SK-N-SH treated with all-trans-retinoic acid at 6 μM for 48 hours (cell line): ENCODE data around the gene EXD3.
"Not testable (repeated sequence)": the region's sequence is repeated elsewhere in the genome, so short reads cannot be mapped to it uniquely, and the experiment has no call there.

Experiments used
- ATAC-seq: fragments of 200-7000 bp; cut with Tn5 transposase; 3 replicates; pipeline ENCODE4 v1.9.1; 2020; ENCODE audit warnings: mild to moderate bottlenecking, moderate library complexity
- BACH2 ChIP-seq: fragments of 250-450 bp; sonication (Bioruptor Pico); IDR thresholded peaks from 2 replicates; pipeline ENCODE4 v1.9.0; 2021; ENCODE audit warnings: mild to moderate bottlenecking, borderline replicate concordance
- CREB5 ChIP-seq: fragments of 250-450 bp; sonication (Bioruptor Pico); IDR thresholded peaks from 2 replicates; pipeline ENCODE4 v1.5.1; 2020; ENCODE audit warnings: low read depth, mild to moderate bottlenecking, moderate library complexity
- CSDC2 ChIP-seq: fragments of 250-450 bp; sonication (Bioruptor Pico); IDR thresholded peaks from 2 replicates; pipeline ENCODE4 v1.5.0; 2020; ENCODE audit warnings: mild to moderate bottlenecking, moderate library complexity
- GLIS3 ChIP-seq: fragments of 250-450 bp; sonication (Bioruptor Pico); IDR thresholded peaks from 2 replicates; pipeline ENCODE4 v1.5.0; 2020; ENCODE audit warnings: mild to moderate bottlenecking, moderate library complexity
- ISL1 ChIP-seq: fragments of 250-450 bp; sonication (Bioruptor Pico); IDR thresholded peaks from 2 replicates; pipeline ENCODE4 v2.1.2; 2022; ENCODE audit warnings: mild to moderate bottlenecking, moderate library complexity
- OSR1 ChIP-seq: fragments of 250-450 bp; sonication (Bioruptor Pico); IDR thresholded peaks from 2 replicates; pipeline ENCODE4 v1.8.0; 2022; ENCODE audit warnings: moderate library complexity, mild to moderate bottlenecking, inconsistent platforms
- POU6F1 ChIP-seq: fragments of 250-450 bp; sonication (Bioruptor Pico); IDR thresholded peaks from 2 replicates; pipeline ENCODE4 v1.8.0; 2021; ENCODE audit warnings: low read depth, mild to moderate bottlenecking, moderate library complexity, borderline replicate concordance
- PPARA ChIP-seq: fragments of 250-450 bp; sonication (Bioruptor Pico); IDR thresholded peaks from 2 replicates; pipeline ENCODE4 v1.5.0; 2020; ENCODE audit warnings: mild to moderate bottlenecking, borderline replicate concordance
- SNAI2 ChIP-seq: fragments of 250-450 bp; sonication (Bioruptor Pico); IDR thresholded peaks from 2 replicates; pipeline ENCODE4 v1.5.0; 2020; ENCODE audit warnings: mild to moderate bottlenecking, moderate library complexity
- ZC3H10 ChIP-seq: fragments of 250-450 bp; sonication (Bioruptor Pico); IDR thresholded peaks from 2 replicates; pipeline ENCODE4 v1.5.1; 2021; ENCODE audit warnings: mild to moderate bottlenecking, moderate library complexity
- ZFP3 ChIP-seq: fragments of 250-450 bp; sonication (Bioruptor Pico); IDR thresholded peaks from 2 replicates; pipeline ENCODE4 v1.5.0; 2020; ENCODE audit warnings: mild to moderate bottlenecking, moderate library complexity
- ZFP30 ChIP-seq: fragments of 450-650 bp; formaldehyde crosslinking; IDR thresholded peaks from 2 replicates; pipeline ENCODE4 v1.5.0; 2022; ENCODE audit warnings: mild to moderate bottlenecking, moderate library complexity
- ZNF565 ChIP-seq: fragments of 450-650 bp; formaldehyde crosslinking; conservative IDR thresholded peaks from 2 replicates; pipeline ENCODE4 v1.5.0; 2020; ENCODE audit warnings: low read depth, mild to moderate bottlenecking, moderate library complexity
- ZNF70 ChIP-seq: fragments of 450-650 bp; formaldehyde crosslinking; IDR thresholded peaks from 2 replicates; pipeline ENCODE4 v1.5.0; 2020; ENCODE audit warnings: mild to moderate bottlenecking, moderate library complexity
- ZNF8 ChIP-seq: fragments of 450-650 bp; formaldehyde crosslinking; IDR thresholded peaks from 2 replicates; pipeline ENCODE4 v1.5.0; 2020; ENCODE audit warnings: mild to moderate bottlenecking, moderate library complexity
- TF ChIP-seq, protein P1 (sequence below): fragments of 250-450 bp; sonication (Bioruptor Pico); IDR thresholded peaks from 2 replicates; pipeline ENCODE4 v1.5.0; 2020; ENCODE audit warnings: mild to moderate bottlenecking, moderate library complexity
- TF ChIP-seq, protein P2 (sequence below): fragments of 250-450 bp; sonication (Bioruptor Pico); IDR thresholded peaks from 2 replicates; pipeline ENCODE4 v1.5.1; 2021; ENCODE audit warnings: mild to moderate bottlenecking, moderate library complexity

The EXD3 gene

GRCh38 chr9:137422604-137423513 is at the start of gene EXD3, which contains the start of gene NOXA1:
Gene EXD3, minus strand, starts transcription at chr9:137423162. Its CDS starts 27,805 bp downstream, at chr9:137395357.
Gene NOXA1, plus strand, starts transcription at chr9:137423393. Its CDS starts 137 bp downstream, at chr9:137423530.
- peak; percentile 85 for ATAC-seq
- TF ChIP-seq BACH2, result no peak
- peak; percentile 65; the same call in 1 of the 2 replicates for TF ChIP-seq SNAI2 (CRISPR knock-in tag)

DNA sequence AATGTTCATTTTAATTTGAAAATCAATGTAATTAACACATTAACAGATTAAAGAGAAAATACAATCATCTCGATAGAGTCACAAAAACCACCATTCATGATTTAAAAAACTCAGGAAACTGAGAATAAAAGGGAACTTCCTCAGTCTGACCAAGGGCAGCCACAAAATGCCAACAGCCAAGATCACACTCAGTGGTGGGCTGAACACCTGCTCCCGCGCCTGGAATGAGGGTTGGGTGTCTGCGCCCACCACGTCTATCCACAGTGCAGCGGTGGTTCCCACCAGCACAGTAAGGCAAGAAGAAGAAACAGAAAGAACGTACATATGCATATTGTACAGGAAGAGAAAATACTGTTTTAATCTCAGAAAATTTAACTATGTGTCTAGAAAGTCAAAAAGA is 47.8 kb upstream of the EXD3 start:
- ATAC-seq, result no peak
- no peak for TF ChIP-seq ZNF70 (CRISPR knock-in tag)
- TF ChIP-seq ZFP3 (CRISPR knock-in tag), result no peak
- TF ChIP-seq ZNF8 (CRISPR knock-in tag), result no peak

DNA sequence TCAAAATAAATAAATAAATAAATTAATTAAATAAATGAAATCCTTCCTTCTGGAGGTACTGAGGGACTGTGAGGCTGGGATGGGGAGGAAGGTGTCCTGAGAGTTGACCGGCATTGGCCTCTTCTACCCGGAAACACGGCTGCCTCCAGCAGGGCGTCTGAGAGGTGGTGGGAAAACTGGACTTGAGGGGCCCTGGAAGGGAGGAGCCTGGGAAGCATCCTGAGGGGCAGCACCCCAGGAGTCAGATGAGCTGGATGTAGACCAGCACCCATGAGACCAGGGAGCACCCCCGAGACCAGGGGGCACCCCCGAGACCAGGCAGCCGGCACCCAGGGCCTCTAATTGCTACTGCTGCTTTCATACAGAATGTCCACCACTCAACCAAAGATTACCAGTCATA is 44.9 kb upstream of the EXD3 start:
- ATAC-seq, result no peak
- TF ChIP-seq SNAI2 (CRISPR knock-in tag), result no peak
- TF ChIP-seq BACH2, result no peak
- no peak for TF ChIP-seq CREB5
- no peak for TF ChIP-seq PPARA
- TF ChIP-seq, all 23 proteins: peak for 0

- TF ChIP-seq ISL1 (CRISPR knock-in tag) (no peak), GLIS3 (no peak), ZFP30 (CRISPR knock-in tag) (no peak), ZNF8 (CRISPR knock-in tag) (no peak)
- TF ChIP-seq, protein P1, sequence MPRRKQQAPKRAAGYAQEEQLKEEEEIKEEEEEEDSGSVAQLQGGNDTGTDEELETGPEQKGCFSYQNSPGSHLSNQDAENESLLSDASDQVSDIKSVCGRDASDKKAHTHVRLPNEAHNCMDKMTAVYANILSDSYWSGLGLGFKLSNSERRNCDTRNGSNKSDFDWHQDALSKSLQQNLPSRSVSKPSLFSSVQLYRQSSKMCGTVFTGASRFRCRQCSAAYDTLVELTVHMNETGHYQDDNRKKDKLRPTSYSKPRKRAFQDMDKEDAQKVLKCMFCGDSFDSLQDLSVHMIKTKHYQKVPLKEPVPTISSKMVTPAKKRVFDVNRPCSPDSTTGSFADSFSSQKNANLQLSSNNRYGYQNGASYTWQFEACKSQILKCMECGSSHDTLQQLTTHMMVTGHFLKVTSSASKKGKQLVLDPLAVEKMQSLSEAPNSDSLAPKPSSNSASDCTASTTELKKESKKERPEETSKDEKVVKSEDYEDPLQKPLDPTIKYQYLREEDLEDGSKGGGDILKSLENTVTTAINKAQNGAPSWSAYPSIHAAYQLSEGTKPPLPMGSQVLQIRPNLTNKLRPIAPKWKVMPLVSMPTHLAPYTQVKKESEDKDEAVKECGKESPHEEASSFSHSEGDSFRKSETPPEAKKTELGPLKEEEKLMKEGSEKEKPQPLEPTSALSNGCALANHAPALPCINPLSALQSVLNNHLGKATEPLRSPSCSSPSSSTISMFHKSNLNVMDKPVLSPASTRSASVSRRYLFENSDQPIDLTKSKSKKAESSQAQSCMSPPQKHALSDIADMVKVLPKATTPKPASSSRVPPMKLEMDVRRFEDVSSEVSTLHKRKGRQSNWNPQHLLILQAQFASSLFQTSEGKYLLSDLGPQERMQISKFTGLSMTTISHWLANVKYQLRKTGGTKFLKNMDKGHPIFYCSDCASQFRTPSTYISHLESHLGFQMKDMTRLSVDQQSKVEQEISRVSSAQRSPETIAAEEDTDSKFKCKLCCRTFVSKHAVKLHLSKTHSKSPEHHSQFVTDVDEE (CRISPR knock-in tag), result no peak
- no peak for ATAC-seq
Measured at GRCh38 chr9:137467161-137467581, 44.2 kb upstream of the EXD3 start.

- ATAC-seq, result not testable (repeated sequence)
Measured at GRCh38 chr9:137466389-137467085, 43.6 kb upstream of the EXD3 start.

DNA sequence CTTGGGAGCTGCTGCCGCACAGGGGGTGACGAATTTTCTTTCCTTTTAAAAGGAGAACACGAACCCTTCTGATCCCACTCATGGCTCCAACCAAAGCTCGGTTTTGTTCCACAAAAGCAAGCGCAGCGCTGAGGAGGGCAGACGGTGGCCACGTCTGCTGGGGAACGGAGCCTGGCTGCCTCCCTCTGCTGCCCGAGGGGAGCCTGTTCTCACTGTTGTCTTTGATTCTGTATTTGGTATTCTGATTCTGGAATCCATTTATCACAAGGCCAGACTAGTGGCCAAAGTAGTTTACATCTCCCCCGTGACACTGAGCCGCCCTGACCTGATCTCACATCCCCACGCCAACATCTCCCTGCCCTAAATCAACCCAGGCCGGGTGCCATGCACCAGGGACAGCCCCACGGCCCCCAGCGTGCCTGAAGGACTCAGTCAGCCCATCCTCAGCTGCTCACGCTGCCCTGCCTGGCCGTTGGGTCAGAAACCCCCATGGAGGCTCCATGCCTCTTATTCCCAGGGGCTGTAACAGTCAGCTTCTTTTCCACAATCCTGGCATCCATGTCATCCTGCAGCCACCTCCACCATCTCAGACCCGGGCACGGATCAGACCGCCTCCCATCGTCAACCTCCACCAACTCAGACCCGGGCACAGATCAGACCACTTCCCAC is 42.9 kb upstream of the EXD3 start:
- ATAC-seq, result no peak
- no peak for TF ChIP-seq ZNF565 (CRISPR knock-in tag)
- no peak for TF ChIP-seq CSDC2
- no peak for TF ChIP-seq POU6F1 (CRISPR knock-in tag)
- TF ChIP-seq, protein P2, sequence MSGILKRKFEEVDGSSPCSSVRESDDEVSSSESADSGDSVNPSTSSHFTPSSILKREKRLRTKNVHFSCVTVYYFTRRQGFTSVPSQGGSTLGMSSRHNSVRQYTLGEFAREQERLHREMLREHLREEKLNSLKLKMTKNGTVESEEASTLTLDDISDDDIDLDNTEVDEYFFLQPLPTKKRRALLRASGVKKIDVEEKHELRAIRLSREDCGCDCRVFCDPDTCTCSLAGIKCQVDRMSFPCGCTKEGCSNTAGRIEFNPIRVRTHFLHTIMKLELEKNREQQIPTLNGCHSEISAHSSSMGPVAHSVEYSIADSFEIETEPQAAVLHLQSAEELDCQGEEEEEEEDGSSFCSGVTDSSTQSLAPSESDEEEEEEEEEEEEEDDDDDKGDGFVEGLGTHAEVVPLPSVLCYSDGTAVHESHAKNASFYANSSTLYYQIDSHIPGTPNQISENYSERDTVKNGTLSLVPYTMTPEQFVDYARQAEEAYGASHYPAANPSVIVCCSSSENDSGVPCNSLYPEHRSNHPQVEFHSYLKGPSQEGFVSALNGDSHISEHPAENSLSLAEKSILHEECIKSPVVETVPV (CRISPR knock-in tag), result no peak
- no peak for TF ChIP-seq GLIS3
- no peak for TF ChIP-seq PPARA
- no peak for TF ChIP-seq OSR1 (CRISPR knock-in tag)
- no peak for TF ChIP-seq ZC3H10 (CRISPR knock-in tag)
- no peak for TF ChIP-seq ISL1 (CRISPR knock-in tag)
- TF ChIP-seq, all 23 proteins: peak for 0
